ENCODE results near the gene MAEA.

Gene MAEA

DNA sequence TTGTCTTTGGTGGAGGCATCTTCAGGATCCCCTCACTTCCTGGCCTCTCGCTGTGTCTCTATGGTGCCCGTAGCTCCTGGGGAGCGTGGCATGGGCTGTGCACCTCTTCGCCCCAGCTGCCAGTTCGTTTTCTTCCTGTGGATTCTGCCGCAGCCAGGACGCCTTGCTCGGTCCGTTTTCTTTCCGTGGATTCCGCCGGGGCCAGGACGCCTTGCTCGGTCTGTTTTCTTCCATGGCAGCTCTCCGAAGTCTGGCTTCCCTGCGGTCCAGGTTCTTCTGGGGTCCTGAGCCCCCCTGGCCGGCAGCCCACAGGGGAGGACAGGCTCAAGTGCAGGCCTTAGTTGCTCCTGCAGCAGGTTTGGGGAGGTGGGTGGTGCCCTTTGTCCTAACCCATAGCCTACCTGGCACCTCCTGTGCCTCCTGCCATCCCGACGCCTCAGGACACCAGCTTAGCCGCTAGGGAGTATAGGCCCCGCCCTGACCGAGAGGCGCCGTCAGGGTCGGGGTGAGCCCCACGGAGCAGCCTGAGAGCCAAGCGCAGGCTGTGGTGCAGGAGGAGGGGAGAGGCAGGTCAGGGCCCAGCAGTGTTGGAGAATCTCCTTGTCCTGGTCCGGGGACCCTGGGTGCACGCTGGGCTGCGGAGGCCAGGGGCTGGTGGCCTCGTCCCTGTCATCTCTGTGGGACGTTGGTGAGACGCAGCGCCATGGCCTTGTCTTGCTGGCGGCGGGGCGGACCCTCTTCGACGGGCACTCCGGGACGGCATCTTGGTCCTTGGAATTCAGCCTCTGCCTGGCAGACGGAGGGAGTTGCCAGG lies 84.4 kb downstream of the MAEA start:
- Histone ChIP-seq H3K27ac (ENCODE audit: low read depth, low read length, poor library complexity, severe bottlenecking) (no peak overlapping the region), H3F3A (ENCODE audit: insufficient read depth, low read length) (no peaks in the 10 kb centered on the region), H3K79me2 (ENCODE audit: insufficient read depth, low read length) (no peaks in the 10 kb centered on the region), H3K4me3 (ENCODE audit: low read depth, low read length, poor library complexity, severe bottlenecking) (no peak overlapping the region), H3K27me3 (ENCODE audit: insufficient read depth, low read length) (no peaks in the 10 kb centered on the region), H3K4me2 (ENCODE audit: low read length) (no peak overlapping the region), H2AFZ (ENCODE audit: low read length) (no peak overlapping the region), H3K9me2 (ENCODE audit: low read depth, low read length) (no peaks in the 10 kb centered on the region), H3K9me3 (ENCODE audit: low read length) (no peaks in the 10 kb centered on the region), H4K20me1 (ENCODE audit: insufficient read depth, low read length) (no peaks in the 10 kb centered on the region), H3K36me3 (ENCODE audit: insufficient read depth, low read length) (no peaks in the 10 kb centered on the region), H3K4me1 (ENCODE audit: insufficient read depth, low read length, severe bottlenecking) (no peaks in the 10 kb centered on the region), H3K9ac (ENCODE audit: low read length) (no peak overlapping the region)
- no peak for TF ChIP-seq EZH2 (IDR thresholded peaks at IDR 0.05; ENCODE audit: borderline replicate concordance, low read length)
- TF ChIP-seq, protein P1, sequence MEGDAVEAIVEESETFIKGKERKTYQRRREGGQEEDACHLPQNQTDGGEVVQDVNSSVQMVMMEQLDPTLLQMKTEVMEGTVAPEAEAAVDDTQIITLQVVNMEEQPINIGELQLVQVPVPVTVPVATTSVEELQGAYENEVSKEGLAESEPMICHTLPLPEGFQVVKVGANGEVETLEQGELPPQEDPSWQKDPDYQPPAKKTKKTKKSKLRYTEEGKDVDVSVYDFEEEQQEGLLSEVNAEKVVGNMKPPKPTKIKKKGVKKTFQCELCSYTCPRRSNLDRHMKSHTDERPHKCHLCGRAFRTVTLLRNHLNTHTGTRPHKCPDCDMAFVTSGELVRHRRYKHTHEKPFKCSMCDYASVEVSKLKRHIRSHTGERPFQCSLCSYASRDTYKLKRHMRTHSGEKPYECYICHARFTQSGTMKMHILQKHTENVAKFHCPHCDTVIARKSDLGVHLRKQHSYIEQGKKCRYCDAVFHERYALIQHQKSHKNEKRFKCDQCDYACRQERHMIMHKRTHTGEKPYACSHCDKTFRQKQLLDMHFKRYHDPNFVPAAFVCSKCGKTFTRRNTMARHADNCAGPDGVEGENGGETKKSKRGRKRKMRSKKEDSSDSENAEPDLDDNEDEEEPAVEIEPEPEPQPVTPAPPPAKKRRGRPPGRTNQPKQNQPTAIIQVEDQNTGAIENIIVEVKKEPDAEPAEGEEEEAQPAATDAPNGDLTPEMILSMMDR (IDR thresholded peaks at IDR 0.05; ENCODE audit: low read length): no peak

DNA sequence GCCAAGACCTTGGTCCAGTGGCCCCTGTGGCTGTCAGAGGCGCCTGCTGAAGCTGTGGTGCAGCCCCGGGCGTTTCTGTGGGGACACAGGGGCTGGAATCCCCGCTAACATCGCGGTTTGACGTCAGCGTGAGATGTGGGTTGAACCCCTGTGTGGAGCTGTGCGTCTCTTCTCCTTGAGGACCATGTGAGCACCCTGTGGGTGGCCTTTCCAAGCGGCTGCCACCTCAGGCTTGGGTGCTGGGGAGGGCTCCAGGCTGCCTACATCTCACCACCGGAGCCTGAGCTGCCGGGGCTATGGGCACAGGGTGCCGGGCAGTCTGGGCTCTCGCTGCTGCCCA lies 85.0 kb downstream of the MAEA start:
- Histone ChIP-seq H4K20me1 (ENCODE audit: insufficient read depth, low read length) (no peaks in the 10 kb centered on the region), H3K27me3 (ENCODE audit: insufficient read depth, low read length) (no peaks in the 10 kb centered on the region), H3K4me1 (ENCODE audit: insufficient read depth, low read length, severe bottlenecking) (no peaks in the 10 kb centered on the region), H3K36me3 (ENCODE audit: insufficient read depth, low read length) (no peaks in the 10 kb centered on the region), H2AFZ (ENCODE audit: low read length) (no peak overlapping the region), H3K79me2 (ENCODE audit: insufficient read depth, low read length) (no peaks in the 10 kb centered on the region), H3K27ac (ENCODE audit: low read depth, low read length, poor library complexity, severe bottlenecking) (no peak overlapping the region), H3K9me3 (ENCODE audit: low read length) (no peaks in the 10 kb centered on the region), H3K9ac (ENCODE audit: low read length) (no peak overlapping the region), H3K9me2 (ENCODE audit: low read depth, low read length) (no peaks in the 10 kb centered on the region), H3K4me2 (ENCODE audit: low read length) (no peak overlapping the region), H3F3A (ENCODE audit: insufficient read depth, low read length) (no peaks in the 10 kb centered on the region), H3K4me3 (ENCODE audit: low read depth, low read length, poor library complexity, severe bottlenecking) (no peak overlapping the region)
- TF ChIP-seq, protein P1 (IDR thresholded peaks at IDR 0.05; ENCODE audit: low read length): no peak
- TF ChIP-seq EZH2 (IDR thresholded peaks at IDR 0.05; ENCODE audit: borderline replicate concordance, low read length): no peak

DNA sequence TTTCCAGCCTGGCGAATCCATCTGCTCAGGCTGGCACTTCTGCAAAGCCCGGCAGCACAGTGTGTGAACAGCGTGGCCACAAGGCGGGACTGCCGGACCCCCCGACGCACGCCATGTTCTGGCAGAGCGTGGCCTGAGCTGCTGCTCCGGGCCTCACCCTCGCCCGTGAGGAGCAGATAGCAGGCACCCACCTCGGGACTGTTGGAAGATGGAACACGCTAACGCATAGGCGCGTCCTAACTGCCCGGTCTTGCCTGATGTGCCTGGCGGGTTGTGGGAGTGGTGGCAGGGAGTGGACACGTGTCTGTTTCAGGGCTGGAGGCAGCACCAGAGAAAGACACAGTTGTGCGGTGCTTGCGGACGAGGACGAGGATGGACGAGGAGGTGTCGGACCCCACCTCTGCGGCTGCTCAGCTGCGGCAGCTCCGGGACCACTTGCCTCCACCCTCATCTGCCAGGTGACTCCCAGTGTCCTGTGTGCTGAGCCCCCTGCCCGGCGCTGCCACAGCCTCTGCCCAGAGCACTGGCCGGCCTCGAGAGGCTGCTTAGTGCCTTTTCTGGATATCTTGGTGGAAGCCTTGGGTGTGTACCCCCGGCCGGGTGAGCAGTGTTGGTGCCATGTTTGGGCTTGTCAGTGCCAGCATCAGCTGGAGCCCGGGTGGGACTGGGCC lies 85.5 kb downstream of the MAEA start:
- H3K79me2 ChIP-seq (ENCODE audit: insufficient read depth, low read length): no peaks in the 10 kb centered on the region
- H3K27ac ChIP-seq (ENCODE audit: low read depth, low read length, poor library complexity, severe bottlenecking): no peak overlapping the region
- no peaks in the 10 kb centered on the region for H4K20me1 ChIP-seq (ENCODE audit: insufficient read depth, low read length)
- H3K4me2 ChIP-seq (ENCODE audit: low read length): no peak overlapping the region
- no peaks in the 10 kb centered on the region for H3K27me3 ChIP-seq (ENCODE audit: insufficient read depth, low read length)
- no peak overlapping the region for H3K4me3 ChIP-seq (ENCODE audit: low read depth, low read length, poor library complexity, severe bottlenecking)
- H3K36me3 ChIP-seq (ENCODE audit: insufficient read depth, low read length): no peaks in the 10 kb centered on the region
- no peak overlapping the region for H2AFZ ChIP-seq (ENCODE audit: low read length)
- no peak overlapping the region for H3K9ac ChIP-seq (ENCODE audit: low read length)
- TF ChIP-seq, protein P1 (IDR thresholded peaks at IDR 0.05; ENCODE audit: low read length): no peak
- TF ChIP-seq EZH2 (IDR thresholded peaks at IDR 0.05; ENCODE audit: borderline replicate concordance, low read length): no peak
- no peaks in the 10 kb centered on the region for H3K9me2 ChIP-seq (ENCODE audit: low read depth, low read length)
- H3K4me1 ChIP-seq (ENCODE audit: insufficient read depth, low read length, severe bottlenecking): no peaks in the 10 kb centered on the region
- no peaks in the 10 kb centered on the region for H3F3A ChIP-seq (ENCODE audit: insufficient read depth, low read length)
- H3K9me3 ChIP-seq (ENCODE audit: low read length): no peaks in the 10 kb centered on the region

Data from OCI-LY1 (cell line).